ENCODE results near the gene SLC6A13.

DNA sequence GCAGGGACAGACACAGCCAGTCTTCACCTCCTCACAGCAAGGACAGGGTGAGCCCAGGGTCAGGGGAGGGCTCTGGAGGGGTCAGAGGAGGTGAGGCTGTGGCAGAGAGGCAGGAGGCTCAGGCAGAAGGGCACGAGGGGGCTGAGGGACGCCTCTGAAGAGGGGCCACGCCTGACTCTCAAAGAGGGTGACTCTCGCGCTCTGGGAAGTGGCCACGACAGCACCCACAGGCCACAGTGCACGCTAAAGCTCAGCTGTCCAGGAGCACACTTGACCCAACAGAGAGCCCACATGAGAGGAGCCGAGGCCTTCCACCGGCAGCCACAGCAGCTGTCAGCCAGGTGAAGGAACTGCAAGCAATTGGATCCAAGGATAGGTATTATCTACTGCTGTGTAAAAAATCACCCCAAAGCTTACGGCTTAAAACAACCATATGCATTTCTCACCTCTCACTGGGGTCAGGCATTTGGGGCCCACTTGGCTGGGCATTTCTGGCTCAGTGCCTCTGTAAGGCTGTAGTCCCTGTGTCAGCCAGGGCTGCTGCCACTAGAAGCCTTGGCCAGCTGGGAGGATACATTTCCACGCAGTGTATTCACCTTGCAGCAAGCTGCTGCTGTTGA, 76.5 kb downstream of the SLC6A13 start:
- TF ChIP-seq, protein P1, sequence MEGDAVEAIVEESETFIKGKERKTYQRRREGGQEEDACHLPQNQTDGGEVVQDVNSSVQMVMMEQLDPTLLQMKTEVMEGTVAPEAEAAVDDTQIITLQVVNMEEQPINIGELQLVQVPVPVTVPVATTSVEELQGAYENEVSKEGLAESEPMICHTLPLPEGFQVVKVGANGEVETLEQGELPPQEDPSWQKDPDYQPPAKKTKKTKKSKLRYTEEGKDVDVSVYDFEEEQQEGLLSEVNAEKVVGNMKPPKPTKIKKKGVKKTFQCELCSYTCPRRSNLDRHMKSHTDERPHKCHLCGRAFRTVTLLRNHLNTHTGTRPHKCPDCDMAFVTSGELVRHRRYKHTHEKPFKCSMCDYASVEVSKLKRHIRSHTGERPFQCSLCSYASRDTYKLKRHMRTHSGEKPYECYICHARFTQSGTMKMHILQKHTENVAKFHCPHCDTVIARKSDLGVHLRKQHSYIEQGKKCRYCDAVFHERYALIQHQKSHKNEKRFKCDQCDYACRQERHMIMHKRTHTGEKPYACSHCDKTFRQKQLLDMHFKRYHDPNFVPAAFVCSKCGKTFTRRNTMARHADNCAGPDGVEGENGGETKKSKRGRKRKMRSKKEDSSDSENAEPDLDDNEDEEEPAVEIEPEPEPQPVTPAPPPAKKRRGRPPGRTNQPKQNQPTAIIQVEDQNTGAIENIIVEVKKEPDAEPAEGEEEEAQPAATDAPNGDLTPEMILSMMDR (IDR thresholded peaks at IDR 0.05), result no peak
- TF ChIP-seq POLR2A (IDR thresholded peaks at IDR 0.05), result no peak
